OCI-LY7 (cell line): ENCODE results near the gene CARD10. TPM values are rescaled to one million over a fixed set of nuclear protein-coding genes. Genes with fewer than 3 reads are reported as not detected.
A peak's percentile ranks its signal among the peaks of the same experiment; 100 is the strongest.

ENCODE experiments used
- BruUV-seq: library from RNA; stranded (reverse); fragments of 400-500 nt; replicated peaks from 2 replicates; lab custom pipeline; 2021; lab: Mats Ljungman, UMichigan
- CTCF ChIA-PET: fragments of 300-600 bp; sonication (Branson Sonifier 250); formaldehyde crosslinking; loops from one replicate; lab custom pipeline; 2022; ENCODE audit warnings: antibody characterized with exemption; ENCODE audit not compliant: unreplicated experiment; lab: Charles Lee
- POLR2A ChIA-PET: fragments of 300-600 bp; sonication (Branson Sonifier 250); formaldehyde crosslinking; loops from one replicate; lab custom pipeline; 2022; ENCODE audit warnings: antibody characterized with exemption; lab: Charles Lee
- DNase-seq: peaks from one replicate; pipeline ENCODE4 v3.0.0-alpha.2; 2015; ENCODE audit warnings: low spot score
- H2AFZ ChIP-seq: fragments of 200-600 bp; sonication (generic), shearing (Covaris generic); 2 replicates; pipeline ENCODE4 v1.6.1; 2014; ENCODE audit warnings: mild to moderate bottlenecking, antibody characterized with exemption, low read length, moderate library complexity
- H3K27ac ChIP-seq: fragments of 200-600 bp; sonication (generic); 2 replicates; pipeline ENCODE4 v1.5.1; 2014; ENCODE audit warnings: mixed run types, low read depth, mild to moderate bottlenecking, moderate library complexity, low read length, inconsistent platforms; ENCODE audit not compliant: poor library complexity, severe bottlenecking
- H3K36me3 ChIP-seq: fragments of 200-600 bp; sonication (generic); 2 replicates; pipeline ENCODE4 v1.6.1; 2014; ENCODE audit warnings: mild to moderate bottlenecking, antibody characterized with exemption, low read length, moderate library complexity, mixed read lengths; ENCODE audit not compliant: insufficient read depth
- H3K4me1 ChIP-seq: fragments of 200-600 bp; sonication (generic); 2 replicates; pipeline ENCODE4 v1.5.1; 2014; ENCODE audit warnings: mild to moderate bottlenecking, low read length; ENCODE audit not compliant: insufficient read depth, poor library complexity, severe bottlenecking
- H3K4me2 ChIP-seq: fragments of 200-600 bp; sonication (generic); 2 replicates; pipeline ENCODE4 v1.6.1; 2014; ENCODE audit warnings: mild to moderate bottlenecking, low read length
- H3K4me3 ChIP-seq: fragments of 200-600 bp; sonication (generic); 2 replicates; pipeline ENCODE4 v1.5.1; 2014; ENCODE audit warnings: mild to moderate bottlenecking, low read depth, low read length; ENCODE audit not compliant: poor library complexity, severe bottlenecking
- H3K79me2 ChIP-seq: fragments of 200-600 bp; sonication (generic); 2 replicates; pipeline ENCODE4 v1.6.1; 2016; ENCODE audit warnings: low read depth, mild to moderate bottlenecking, low read length, moderate library complexity, mixed read lengths; ENCODE audit not compliant: insufficient read depth
- H3K9me2 ChIP-seq: fragments of 200-600 bp; sonication (generic); 2 replicates; pipeline ENCODE4 v1.6.1; 2016; ENCODE audit warnings: mild to moderate bottlenecking, low read length, mixed read lengths; ENCODE audit not compliant: insufficient read depth
- H3K9me3 ChIP-seq: fragments of 200-600 bp; sonication (generic); 2 replicates; pipeline ENCODE4 v1.6.1; 2014; ENCODE audit warnings: mild to moderate bottlenecking, mixed run types, low read length, mixed read lengths
- H4K20me1 ChIP-seq: fragments of 200-600 bp; sonication (generic); 2 replicates; pipeline ENCODE4 v1.6.1; 2014; ENCODE audit warnings: mild to moderate bottlenecking, antibody characterized with exemption, low read length, moderate library complexity, mixed read lengths; ENCODE audit not compliant: insufficient read depth
- EZH2phosphoT487 ChIP-seq: fragments of 200-600 bp; sonication (generic); IDR thresholded peaks from 2 replicates; pipeline ENCODE4 v1.6.1; 2018; ENCODE audit warnings: low read depth, borderline replicate concordance, mild to moderate bottlenecking, mixed run types, antibody characterized with exemption, low read length, moderate library complexity, mixed read lengths
- intact Hi-C: fragments of 100-400 bp; cut with micrococcal nuclease; formaldehyde crosslinking; loops from one replicate; pipeline ENCODE4 v1.10.0; 2022; ENCODE audit not compliant: unreplicated experiment
- total RNA-seq, 2 experiments: library from RNA; depleted of rRNA in 1 of 2; stranded (reverse); fragments of >200 nt in 1 of 2; shearing (Covaris generic) in 1 of 2; gene quantifications; 2 replicates each; pipeline ENCODE4 v1.2.3, GENCODE V29; 2014 to 2022
- TF ChIP-seq, protein P1 (sequence below): fragments of 200-600 bp; sonication (generic); conservative IDR thresholded peaks from 2 replicates; pipeline ENCODE4 v1.5.1; 2014; ENCODE audit warnings: mild to moderate bottlenecking, antibody characterized with exemption, low read length, moderate library complexity, mixed read lengths

Gene CARD10
- total RNA-seq, 2 experiments from 2014 or later: 2.8 to 4.0 TPM

- Histone ChIP-seq H3K27ac (no peak overlapping the region), H3K9me2 (no peaks in the 10 kb centered on the region), H3K4me1 (peaks cover 4% of the 10 kb centered on the region), H3K79me2 (no peaks in the 10 kb centered on the region), H3K9me3 (no peaks in the 10 kb centered on the region), H3K4me2 (no peak overlapping the region), H4K20me1 (no peaks in the 10 kb centered on the region), H2AFZ (peak overlapping the region; percentile 43; the same call in 1 of the 2 replicates), H3K36me3 (no peaks in the 10 kb centered on the region), H3K4me3 (no peak overlapping the region)
- TF ChIP-seq, protein P1, sequence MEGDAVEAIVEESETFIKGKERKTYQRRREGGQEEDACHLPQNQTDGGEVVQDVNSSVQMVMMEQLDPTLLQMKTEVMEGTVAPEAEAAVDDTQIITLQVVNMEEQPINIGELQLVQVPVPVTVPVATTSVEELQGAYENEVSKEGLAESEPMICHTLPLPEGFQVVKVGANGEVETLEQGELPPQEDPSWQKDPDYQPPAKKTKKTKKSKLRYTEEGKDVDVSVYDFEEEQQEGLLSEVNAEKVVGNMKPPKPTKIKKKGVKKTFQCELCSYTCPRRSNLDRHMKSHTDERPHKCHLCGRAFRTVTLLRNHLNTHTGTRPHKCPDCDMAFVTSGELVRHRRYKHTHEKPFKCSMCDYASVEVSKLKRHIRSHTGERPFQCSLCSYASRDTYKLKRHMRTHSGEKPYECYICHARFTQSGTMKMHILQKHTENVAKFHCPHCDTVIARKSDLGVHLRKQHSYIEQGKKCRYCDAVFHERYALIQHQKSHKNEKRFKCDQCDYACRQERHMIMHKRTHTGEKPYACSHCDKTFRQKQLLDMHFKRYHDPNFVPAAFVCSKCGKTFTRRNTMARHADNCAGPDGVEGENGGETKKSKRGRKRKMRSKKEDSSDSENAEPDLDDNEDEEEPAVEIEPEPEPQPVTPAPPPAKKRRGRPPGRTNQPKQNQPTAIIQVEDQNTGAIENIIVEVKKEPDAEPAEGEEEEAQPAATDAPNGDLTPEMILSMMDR: peak; percentile 3; the same call in 1 of the 2 replicates
- TF ChIP-seq EZH2phosphoT487: no peak
- no peak for DNase-seq
- BruUV-seq: no TSS peak
- intact Hi-C loops: no loop called here
- CTCF ChIA-PET: interaction anchor here (0.6 to 1.1 kb wide), 5 partner anchors 13 to 238 kb away, joined by 3 read pairs; no protein-coding TSS in a partner anchor
- POLR2A ChIA-PET: interaction anchor here (1.0 kb wide), 1 partner anchor 20 kb away, joined by 3 read pairs; no protein-coding TSS in a partner anchor
Observed at GRCh38 chr22:37562049-37562875, 43.0 kb upstream of the CARD10 start.

GRCh38 chr22:37561212-37562048, 42.2 kb upstream of the CARD10 start:
- no peaks in the 10 kb centered on the region for H3K79me2 ChIP-seq
- H3K4me1 ChIP-seq: no peaks in the 10 kb centered on the region
- no peaks in the 10 kb centered on the region for H3K36me3 ChIP-seq
- no peaks in the 10 kb centered on the region for H3K9me3 ChIP-seq
- H3K4me2 ChIP-seq: no peak overlapping the region
- ChIA-PET POLR2A (interaction anchor here (1.0 kb wide), 1 partner anchor 19 kb away, joined by 3 read pairs; no protein-coding TSS in a partner anchor), CTCF (interaction anchor here (0.6 to 1.1 kb wide), 4 partner anchors 14 to 62 kb away, joined by 3 read pairs; no protein-coding TSS in a partner anchor)
- no peaks in the 10 kb centered on the region for H3K9me2 ChIP-seq
- no peaks in the 10 kb centered on the region for H4K20me1 ChIP-seq
- H2AFZ ChIP-seq: peak overlapping the region; percentile 43; the same call in 1 of the 2 replicates
- no peak overlapping the region for H3K4me3 ChIP-seq
- no peak overlapping the region for H3K27ac ChIP-seq
- peak; percentile 73 for DNase-seq
- intact Hi-C loops: no loop called here
- TF ChIP-seq EZH2phosphoT487: no peak
- TF ChIP-seq, protein P1: peak; percentile 84
- BruUV-seq: no TSS peak
